ENCODE measurements around the gene C1orf56.
A peak's percentile ranks its signal among the peaks of the same experiment; 100 is the strongest.

C1orf56 gene

DNA sequence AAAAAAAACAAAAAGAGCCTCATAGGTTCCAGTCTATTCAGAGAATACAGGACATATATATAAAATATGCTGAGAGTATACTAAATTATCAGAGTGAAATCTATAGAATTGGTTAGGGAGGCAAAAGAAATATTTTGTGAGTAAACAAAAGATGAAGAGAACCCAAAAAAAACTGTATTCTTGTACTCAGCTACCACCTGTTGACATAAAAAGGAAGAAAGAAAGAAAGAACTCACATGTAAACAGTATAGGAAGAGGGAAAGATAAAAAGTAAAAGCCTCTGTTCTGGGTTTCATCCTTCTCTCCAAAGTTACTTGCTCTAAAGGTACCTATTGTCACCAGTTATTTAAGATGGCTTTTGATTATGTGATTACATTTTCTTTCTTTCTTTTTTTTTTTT, 21.1 kb upstream of the C1orf56 start:
- DNase-seq, result no peak

- no peak for DNase-seq
Observed at GRCh38 chr1:151032164-151032563, 15.4 kb upstream of the C1orf56 start.

GRCh38 chr1:151035167-151035566, 12.4 kb upstream of the C1orf56 start:
- no peak for DNase-seq

GRCh38 chr1:151036356-151036755, 11.2 kb upstream of the C1orf56 start, which contains the start of gene BNIPL:
BNIPL (plus strand) TSS chr1:151036586; CDS start chr1:151036726, 140 bp downstream.
- no peak for DNase-seq

GRCh38 chr1:151037032-151037431, 10.5 kb upstream of the C1orf56 start:
- no peak for DNase-seq

GRCh38 chr1:151039521-151039920, 8.0 kb upstream of the C1orf56 start:
- no peak for DNase-seq

- DNase-seq, result no peak
Observed at GRCh38 chr1:151043163-151043562, 4.4 kb upstream of the C1orf56 start.

DNA sequence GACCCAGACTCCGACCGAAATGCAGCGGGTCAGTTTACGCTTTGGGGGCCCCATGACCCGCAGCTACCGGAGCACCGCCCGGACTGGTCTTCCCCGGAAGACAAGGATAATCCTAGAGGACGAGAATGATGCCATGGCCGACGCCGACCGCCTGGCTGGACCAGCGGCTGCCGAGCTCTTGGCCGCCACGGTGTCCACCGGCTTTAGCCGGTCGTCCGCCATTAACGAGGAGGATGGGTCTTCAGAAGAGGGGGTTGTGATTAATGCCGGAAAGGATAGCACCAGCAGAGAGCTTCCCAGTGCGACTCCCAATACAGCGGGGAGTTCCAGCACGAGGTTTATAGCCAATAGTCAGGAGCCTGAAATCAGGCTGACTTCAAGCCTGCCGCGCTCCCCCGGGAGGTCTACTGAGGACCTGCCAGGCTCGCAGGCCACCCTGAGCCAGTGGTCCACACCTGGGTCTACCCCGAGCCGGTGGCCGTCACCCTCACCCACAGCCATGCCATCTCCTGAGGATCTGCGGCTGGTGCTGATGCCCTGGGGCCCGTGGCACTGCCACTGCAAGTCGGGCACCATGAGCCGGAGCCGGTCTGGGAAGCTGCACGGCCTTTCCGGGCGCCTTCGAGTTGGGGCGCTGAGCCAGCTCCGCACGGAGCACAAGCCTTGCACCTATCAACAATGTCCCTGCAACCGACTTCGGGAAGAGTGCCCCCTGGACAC, 534 bp downstream of the C1orf56 start:
- peak; percentile 84 for DNase-seq

DNA sequence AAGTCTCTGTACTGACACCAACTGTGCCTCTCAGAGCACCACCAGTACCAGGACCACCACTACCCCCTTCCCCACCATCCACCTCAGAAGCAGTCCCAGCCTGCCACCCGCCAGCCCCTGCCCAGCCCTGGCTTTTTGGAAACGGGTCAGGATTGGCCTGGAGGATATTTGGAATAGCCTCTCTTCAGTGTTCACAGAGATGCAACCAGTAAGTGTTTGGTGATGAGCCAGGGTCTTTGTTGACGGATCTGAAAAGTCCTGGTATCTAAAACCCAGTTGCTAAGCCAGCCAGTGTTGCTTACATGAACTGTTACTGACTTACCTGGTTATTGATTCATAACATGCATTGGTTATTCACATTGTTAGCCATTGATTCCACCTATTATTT, 1.1 kb downstream of the C1orf56 start:
- no peak for DNase-seq

- DNase-seq, result no peak
Observed at GRCh38 chr1:151049458-151049857, 1.9 kb downstream of the C1orf56 start.

GRCh38 chr1:151050051-151050688, 2.6 kb downstream of the C1orf56 start:
- no peak for DNase-seq

DNA sequence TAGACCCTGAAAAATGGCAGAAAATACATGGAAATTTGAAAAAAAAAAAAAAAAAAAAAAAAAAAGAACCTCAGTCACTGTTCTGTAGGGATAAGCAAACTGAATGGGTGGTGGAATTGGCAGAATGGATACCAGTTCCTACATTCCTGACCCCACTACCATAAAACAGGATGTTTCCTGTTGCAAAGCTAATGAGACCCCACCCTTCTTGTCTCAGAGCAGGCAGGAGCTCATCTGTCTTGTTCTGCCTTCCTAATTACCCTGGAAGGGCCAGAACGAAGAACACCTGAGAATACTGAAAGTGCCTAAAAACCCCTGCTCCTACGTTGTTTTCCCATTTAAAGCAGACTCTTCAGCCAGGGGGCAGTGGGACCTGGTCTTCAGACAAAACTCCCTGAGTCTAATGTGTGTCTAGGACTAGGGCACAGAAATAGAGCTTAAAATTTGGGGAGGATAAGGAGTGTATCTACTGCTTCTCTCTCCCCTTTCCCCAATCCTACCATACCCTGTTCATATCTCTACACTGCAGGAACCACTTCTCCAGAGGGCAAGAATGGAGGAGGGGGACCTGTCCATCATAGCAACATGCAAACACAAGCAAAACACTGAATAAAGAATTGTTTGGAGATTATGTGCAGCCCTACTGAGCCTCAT, 3.9 kb downstream of the C1orf56 start:
- DNase-seq, result no peak

GRCh38 chr1:151054971-151055547, 7.5 kb downstream of the C1orf56 start:
- DNase-seq, result no peak

DNA sequence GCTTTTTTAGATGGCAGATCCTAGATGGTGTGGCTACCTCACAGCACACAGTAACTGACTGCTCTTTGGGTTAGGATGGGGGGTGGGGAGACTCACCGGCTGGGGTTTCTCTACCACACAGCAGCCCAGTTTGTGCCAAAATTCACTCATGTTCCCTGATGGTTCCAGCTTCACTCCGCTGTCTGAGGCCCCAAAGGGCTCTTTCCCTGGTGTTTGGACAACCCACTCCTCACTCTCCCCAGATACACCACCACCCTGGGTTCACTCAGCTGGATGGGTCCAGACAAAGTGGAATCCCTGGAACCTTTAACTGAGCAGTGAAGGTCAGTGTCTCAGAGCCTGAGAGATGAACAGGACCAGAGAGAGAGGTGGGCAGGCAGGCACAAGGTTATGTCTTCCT, 8.0 kb downstream of the C1orf56 start:
- no peak for DNase-seq

GRCh38 chr1:151056149-151056548, 8.6 kb downstream of the C1orf56 start:
- no peak for DNase-seq

- peak; percentile 75 for DNase-seq
Observed at GRCh38 chr1:151058692-151059091, 11.1 kb downstream of the C1orf56 start.

DNA sequence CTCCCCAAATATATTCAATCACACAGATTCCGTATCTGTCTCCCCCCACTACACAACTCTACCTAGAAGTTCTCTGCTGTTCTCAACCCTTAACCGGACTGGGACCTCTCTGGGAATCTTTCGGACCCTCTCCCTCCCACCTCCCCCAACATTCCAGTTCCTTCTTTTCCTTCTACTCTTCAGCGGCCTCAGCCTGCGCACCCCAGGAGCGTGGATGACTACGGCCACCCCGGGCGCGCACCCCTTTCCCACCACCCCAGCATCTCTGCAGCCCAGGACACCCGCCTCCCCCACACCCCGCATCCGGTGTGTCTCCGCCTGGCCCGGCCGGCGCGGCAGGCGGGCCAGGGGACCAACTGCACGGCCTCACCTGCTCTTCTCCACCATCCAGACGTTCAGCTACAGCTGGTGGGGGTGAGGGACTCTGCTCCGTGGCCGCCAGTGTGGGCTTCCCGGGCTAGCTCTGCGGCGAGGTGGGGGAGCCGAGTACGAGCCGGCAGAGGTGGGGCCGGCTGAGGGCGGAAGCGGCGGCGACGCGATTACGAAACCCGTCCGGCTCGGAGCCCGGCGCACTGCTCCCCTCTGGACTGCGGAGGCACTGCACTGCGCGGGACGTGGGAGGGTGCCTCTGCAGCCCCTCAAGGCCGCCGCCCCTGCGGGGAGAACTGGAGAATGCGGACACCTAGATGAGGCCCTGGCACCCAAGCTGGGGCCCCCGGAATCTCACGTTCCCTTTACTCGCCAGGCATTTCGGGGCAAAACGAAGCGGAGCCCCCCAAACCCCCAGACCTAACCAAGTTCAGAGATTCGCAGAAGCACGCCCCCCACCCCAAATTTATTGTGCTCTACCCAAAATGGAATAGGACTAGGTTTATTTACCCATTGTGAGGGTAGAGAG, 11.8 kb downstream of the C1orf56 start, which contains the start of gene CDC42SE1:
Gene CDC42SE1, minus strand, starts transcription at position 514 of the 898 bp plus-strand sequence. CDS start 3,892 bp downstream, outside the sequence.
- peak; percentile 96 for DNase-seq

- peak; percentile 91 for DNase-seq
Observed at GRCh38 chr1:151060007-151060656, 12.6 kb downstream of the C1orf56 start, which contains the start of gene MLLT11. MLLT11 (plus strand) TSS chr1:151060397; CDS start chr1:151067225, 6,828 bp downstream.

DNA sequence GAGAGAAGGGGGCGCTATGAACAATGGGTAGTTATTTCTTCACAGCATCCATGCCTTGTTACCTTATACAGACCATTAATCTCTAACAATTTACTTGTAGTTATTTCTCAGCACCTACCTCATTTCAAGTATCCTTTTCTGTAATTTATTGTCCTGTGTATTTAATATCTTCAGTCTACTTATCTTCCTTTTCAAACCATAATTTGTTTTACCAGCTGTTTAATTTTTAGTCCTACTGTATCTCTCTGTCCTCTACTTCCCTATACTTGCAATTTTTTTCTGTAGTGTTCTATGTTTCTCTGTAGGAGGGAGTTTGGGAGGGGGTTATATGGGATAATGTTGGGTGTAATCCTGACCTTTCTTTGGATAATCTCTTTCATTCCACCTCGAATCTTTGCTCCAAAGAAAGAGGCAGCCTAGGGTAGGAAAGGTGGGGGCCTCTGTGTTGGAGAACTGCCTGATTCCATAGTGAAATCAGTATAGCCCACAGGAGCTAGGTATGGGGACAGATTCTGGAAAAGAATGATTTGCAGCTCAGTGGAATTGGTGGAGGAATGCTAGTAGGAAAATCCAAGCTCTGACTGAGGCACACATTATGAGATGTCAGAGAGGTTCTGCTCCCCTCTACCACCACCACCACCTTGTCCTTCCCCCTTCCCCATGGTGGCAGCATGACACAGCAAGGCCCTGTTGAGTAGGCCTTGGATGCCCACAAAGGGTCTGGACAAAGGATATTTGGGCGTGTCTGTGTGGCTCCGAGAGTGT, 13.3 kb downstream of the C1orf56 start:
- DNase-seq, result peak; percentile 53

- no peak for DNase-seq
Observed at GRCh38 chr1:151061704-151062103, 14.2 kb downstream of the C1orf56 start.
